SK-N-SH (cell line): ENCODE results near the gene C9orf50. TPM values are rescaled to one million over a fixed set of nuclear protein-coding genes. Genes with fewer than 3 reads are reported as not detected.

Experiments
- CTCF ChIA-PET: fragments of 300-600, 350-600 bp; formaldehyde crosslinking; extraction: SDS; loops from one replicate; lab custom pipeline; 2021; lab: Yijun Ruan, JAX
- POLR2A ChIA-PET: fragments of 350-600 bp; sonication (Branson Sonifier 250); formaldehyde crosslinking; extraction: SDS; loops from one replicate; lab custom pipeline; 2020; ENCODE audit warnings: antibody characterized with exemption, inconsistent platforms; lab: Yijun Ruan, JAX
- DNase-seq: peaks from one replicate; pipeline ENCODE4 v3.0.0; 2012
- H2AFZ ChIP-seq: fragments of 200-600 bp; sonication (generic); 2 replicates; pipeline ENCODE4 v1.8.1; 2016; ENCODE audit warnings: antibody characterized with exemption, mild to moderate bottlenecking, low read depth
- H3F3A ChIP-seq: fragments of 200-600 bp; sonication (generic); replicated peaks from 2 replicates; pipeline ENCODE3; 2016; ENCODE audit warnings: antibody characterized with exemption, mild to moderate bottlenecking; ENCODE audit not compliant: insufficient read depth
- H3K27ac ChIP-seq, 2 experiments: fragments of 200-500 bp in 1 of 2; fragments of 200-600 bp in 1 of 2; sonication (Bioruptor generic) in 1 of 2; sonication (generic), shearing (Covaris generic) in 1 of 2; 2 replicates each; pipeline versions ENCODE4 v1.5.1 to v1.6.1; 2014 to 2016; ENCODE audit warnings: low read depth in 2 of 2, inconsistent platforms in 1 of 2, low read length in 1 of 2, mild to moderate bottlenecking in 1 of 2, mixed read lengths in 1 of 2
- H3K27me3 ChIP-seq: fragments of 200-600 bp; sonication (generic), shearing (Covaris generic); 2 replicates; pipeline ENCODE4 v1.6.1; 2016; ENCODE audit warnings: mixed run types; ENCODE audit not compliant: insufficient read depth
- H3K36me3 ChIP-seq, 2 experiments: fragments of 200-500 bp in 1 of 2; fragments of 200-600 bp in 1 of 2; sonication (Bioruptor generic) in 1 of 2; sonication (generic) in 1 of 2; replicated peaks in 1 of 2; 2 replicates each; pipeline versions ENCODE3 to v1.5.1; 2014 to 2016; ENCODE audit warnings: low read length in 1 of 2, mild to moderate bottlenecking in 1 of 2; ENCODE audit not compliant: insufficient read depth in 2 of 2, control insufficient read depth in 1 of 2
- H3K4me1 ChIP-seq, 2 experiments: fragments of 200-500 bp in 1 of 2; fragments of 200-600 bp in 1 of 2; sonication (Bioruptor generic) in 1 of 2; sonication (generic), shearing (Covaris generic) in 1 of 2; 2 replicates each; pipeline versions ENCODE4 v1.5.1 to v1.6.1; 2014 to 2016; ENCODE audit warnings: low read depth in 1 of 2, low read length in 1 of 2, mixed run types in 1 of 2; ENCODE audit not compliant: insufficient read depth in 2 of 2, control insufficient read depth in 1 of 2
- H3K4me2 ChIP-seq: fragments of 200-600 bp; sonication (generic), shearing (Covaris generic); 2 replicates; pipeline ENCODE4 v1.6.1; 2017; ENCODE audit warnings: mixed run types
- H3K4me3 ChIP-seq, 2 experiments: fragments of 200-500 bp in 1 of 2; fragments of 200-600 bp in 1 of 2; sonication (Bioruptor generic) in 1 of 2; sonication (generic), shearing (Covaris generic) in 1 of 2; 2 replicates each; pipeline versions ENCODE4 v1.5.1 to v1.8.1; 2014 to 2016; ENCODE audit warnings: low read depth in 2 of 2, inconsistent platforms in 1 of 2, low read length in 1 of 2, mild to moderate bottlenecking in 1 of 2, mixed read lengths in 1 of 2, moderate library complexity in 1 of 2
- H3K79me2 ChIP-seq: fragments of 200-600 bp; sonication (generic); 2 replicates; pipeline ENCODE4 v1.8.1; 2017; ENCODE audit warnings: mild to moderate bottlenecking; ENCODE audit not compliant: insufficient read depth
- H3K9ac ChIP-seq: fragments of 200-600 bp; sonication (generic); 2 replicates; pipeline ENCODE4 v1.6.1; 2017; ENCODE audit warnings: mixed run types
- H3K9me2 ChIP-seq: fragments of 200-600 bp; sonication (generic); 2 replicates; pipeline ENCODE4 v1.6.1; 2017; ENCODE audit warnings: mixed run types
- H3K9me3 ChIP-seq: fragments of 200-600 bp; sonication (generic); 2 replicates; pipeline ENCODE4 v1.6.1; 2017; ENCODE audit warnings: mixed run types, mild to moderate bottlenecking, moderate library complexity
- H4K20me1 ChIP-seq: fragments of 200-600 bp; sonication (generic); 2 replicates; pipeline ENCODE4 v1.6.1; 2017; ENCODE audit warnings: mild to moderate bottlenecking, mixed run types; ENCODE audit not compliant: insufficient read depth
- ELF1 ChIP-seq: IDR thresholded peaks from 2 replicates; pipeline ENCODE4 v1.4.0; 2012
- FOXM1 ChIP-seq: IDR thresholded peaks from 2 replicates; pipeline ENCODE4 v1.4.0; 2012; ENCODE audit warnings: low read depth, mild to moderate bottlenecking
- GABPA ChIP-seq: IDR thresholded peaks from 2 replicates; pipeline ENCODE4 v1.4.0; 2012; ENCODE audit warnings: low read depth, mild to moderate bottlenecking
- JUND ChIP-seq: IDR thresholded peaks from 2 replicates; pipeline ENCODE4 v1.4.0; 2012
- NRF1 ChIP-seq: IDR thresholded peaks from 2 replicates; pipeline ENCODE4 v1.6.1; 2012; ENCODE audit warnings: low read depth, mild to moderate bottlenecking, low read length
- POLR2AphosphoS5 ChIP-seq: IDR thresholded peaks from 2 replicates; pipeline ENCODE4 v1.6.1; 2012; ENCODE audit warnings: low read depth, low read length
- RAD21 ChIP-seq: IDR thresholded peaks from 2 replicates; pipeline ENCODE4 v1.6.1; 2012; ENCODE audit warnings: mild to moderate bottlenecking, low read length
- RCOR1 ChIP-seq: fragments of 150-350 bp; IDR thresholded peaks from 2 replicates; pipeline ENCODE4 v1.6.1; 2017; ENCODE audit warnings: antibody characterized with exemption, low read length
- RXRA ChIP-seq: IDR thresholded peaks from 2 replicates; pipeline ENCODE4 v1.4.0; 2012; ENCODE audit warnings: low read depth, mild to moderate bottlenecking, borderline replicate concordance
- SIN3A ChIP-seq: IDR thresholded peaks from 2 replicates; pipeline ENCODE4 v1.6.1; 2012; ENCODE audit warnings: low read depth, mild to moderate bottlenecking, low read length, moderate library complexity, borderline replicate concordance
- SMC3 ChIP-seq: IDR thresholded peaks from 2 replicates; pipeline ENCODE4 v1.6.1; 2012; ENCODE audit warnings: low read depth, low read length, improper control_type of control experiment
- TEAD4 ChIP-seq: IDR thresholded peaks from 2 replicates; pipeline ENCODE4 v1.4.0; 2012; ENCODE audit warnings: mild to moderate bottlenecking, borderline replicate concordance; ENCODE audit not compliant: insufficient read depth
- YY1 ChIP-seq: IDR thresholded peaks from 2 replicates; pipeline ENCODE4 v1.4.0; 2012; ENCODE audit warnings: low read depth, mild to moderate bottlenecking
- WGBS: methylation state at CpG from one replicate; pipeline ENCODE4 v1.1.6; 2017; ENCODE audit warnings: low lambda C conversion rate; 5-methylcytosine and 5-hydroxymethylcytosine counted together
- polyA plus RNA-seq, 3 experiments: library from polyadenylated mRNA; depleted of rRNA; stranded (reverse); fragments of >200 nt; gene quantifications; 2 replicates each; pipeline ENCODE4 v1.2.3, GENCODE V29; 2012
- TF ChIP-seq, protein P1 (sequence below): fragments of 150-350 bp; IDR thresholded peaks from 2 replicates; pipeline ENCODE4 v1.6.1; 2016; ENCODE audit warnings: mild to moderate bottlenecking, low read depth, low read length
- TF ChIP-seq, protein P2 (sequence below): IDR thresholded peaks from 2 replicates; pipeline ENCODE4 v1.4.0; 2012; ENCODE audit warnings: low read depth, borderline replicate concordance

C9orf50 gene
- polyA plus RNA-seq, 1 of the 3 experiments (the other 2 are of a cell fraction), result 0.30 TPM

DNA sequence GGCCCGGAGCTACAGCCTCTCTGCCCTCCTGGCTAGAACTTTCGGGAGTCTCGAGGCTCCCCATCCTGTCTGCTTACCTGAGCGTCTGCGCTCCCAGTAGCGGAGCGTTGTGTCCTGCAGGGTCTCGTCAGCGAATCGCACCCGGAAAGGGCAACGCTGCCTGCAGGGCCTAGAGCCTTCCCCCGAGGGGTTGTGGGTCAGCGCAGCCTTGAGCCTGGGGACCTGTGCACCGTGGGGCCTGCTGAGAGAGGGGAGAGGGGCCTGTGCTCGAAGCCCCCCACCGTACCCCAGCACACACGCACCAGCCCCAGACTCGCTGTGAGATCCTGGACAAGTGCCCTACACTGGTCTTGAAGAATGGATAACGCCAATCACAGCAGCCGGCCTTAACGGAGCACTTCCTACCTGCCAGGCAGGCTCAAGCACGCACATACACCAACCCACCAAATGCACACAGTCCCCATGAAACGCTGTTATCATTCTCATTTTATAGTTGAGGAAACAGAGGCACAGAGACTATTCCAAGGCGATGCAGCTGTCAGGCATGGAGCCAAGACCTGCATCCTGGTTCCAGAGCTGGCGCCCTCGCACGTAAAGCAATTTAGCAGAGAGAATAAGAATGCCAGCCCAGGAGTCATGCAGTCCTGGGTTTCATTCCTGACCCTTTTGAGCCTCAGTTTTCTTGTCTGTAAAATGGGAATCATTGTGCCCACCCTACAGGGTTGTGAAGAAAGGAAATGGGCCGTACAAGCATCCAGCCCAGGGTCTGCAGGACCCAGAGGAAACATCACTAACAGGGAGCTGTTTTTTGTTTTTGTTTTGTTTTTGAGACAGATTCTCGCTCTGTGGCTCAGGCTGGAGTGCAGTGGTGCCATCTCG lies 5.3 kb downstream of the C9orf50 start:
- no peak overlapping the region for H3K27ac ChIP-seq
- H3K9me3 ChIP-seq, result no peaks in the 10 kb centered on the region
- ChIA-PET CTCF (interaction anchor here (0.6 to 15.6 kb wide), 7 partner anchors 7 to 484 kb away, joined by 3 to 235 read pairs (median 10); partner anchors contain the start of genes C9orf50, IER5L and NTMT1), POLR2A (interaction anchor here (0.8 kb wide), 1 partner anchor 11 kb away, joined by 3 read pairs; no protein-coding TSS in a partner anchor)
- no peaks in the 10 kb centered on the region for H3K79me2 ChIP-seq
- no peaks in the 10 kb centered on the region for H3K9me2 ChIP-seq
- no peak overlapping the region for H2AFZ ChIP-seq
- no peaks in the 10 kb centered on the region for H3K27me3 ChIP-seq
- no peak overlapping the region for H3K4me3 ChIP-seq
- no peak overlapping the region for H3K9ac ChIP-seq
- H3K4me1 ChIP-seq, result peaks cover 0 to 14% of the 10 kb centered on the region in 2 experiments; a peak in 1 of 4 replicates
- TF ChIP-seq RXRA (no peak), GABPA (no peak), RCOR1 (no peak), RAD21 (no peak), POLR2AphosphoS5 (no peak), NRF1 (no peak), SMC3 (no peak), TEAD4 (no peak), SIN3A (no peak), JUND (no peak), YY1 (no peak), ELF1 (no peak), FOXM1 (no peak)
- TF ChIP-seq, protein P1, sequence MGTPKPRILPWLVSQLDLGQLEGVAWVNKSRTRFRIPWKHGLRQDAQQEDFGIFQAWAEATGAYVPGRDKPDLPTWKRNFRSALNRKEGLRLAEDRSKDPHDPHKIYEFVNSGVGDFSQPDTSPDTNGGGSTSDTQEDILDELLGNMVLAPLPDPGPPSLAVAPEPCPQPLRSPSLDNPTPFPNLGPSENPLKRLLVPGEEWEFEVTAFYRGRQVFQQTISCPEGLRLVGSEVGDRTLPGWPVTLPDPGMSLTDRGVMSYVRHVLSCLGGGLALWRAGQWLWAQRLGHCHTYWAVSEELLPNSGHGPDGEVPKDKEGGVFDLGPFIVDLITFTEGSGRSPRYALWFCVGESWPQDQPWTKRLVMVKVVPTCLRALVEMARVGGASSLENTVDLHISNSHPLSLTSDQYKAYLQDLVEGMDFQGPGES, result no peak
- WGBS, result 77% methylated on average over 16 of the region's 31 CpGs
- no peaks in the 10 kb centered on the region for H3F3A ChIP-seq
- no peak overlapping the region for H3K4me2 ChIP-seq
- no peaks in the 10 kb centered on the region for H4K20me1 ChIP-seq
- no peaks in the 10 kb centered on the region for H3K36me3 ChIP-seq
- DNase-seq, result no peak

- Histone ChIP-seq H3K4me3 (no peak overlapping the region), H3K9me2 (no peaks in the 10 kb centered on the region), H2AFZ (no peak overlapping the region), H3K9ac (no peak overlapping the region), H3K79me2 (no peaks in the 10 kb centered on the region), H4K20me1 (no peaks in the 10 kb centered on the region), H3K36me3 (no peaks in the 10 kb centered on the region), H3K27me3 (no peaks in the 10 kb centered on the region), H3K9me3 (no peaks in the 10 kb centered on the region), H3K27ac (no peak overlapping the region), H3F3A (no peaks in the 10 kb centered on the region), H3K4me1 (peaks cover 0 to 12% of the 10 kb centered on the region in 2 experiments; a peak in 1 of 4 replicates), H3K4me2 (no peak overlapping the region)
- ChIA-PET CTCF (interaction anchor here (2.0 to 15.6 kb wide), 4 partner anchors 8 to 483 kb away, joined by 10 to 235 read pairs (median 136); partner anchors contain the start of genes C9orf50 and IER5L), POLR2A (no interaction called here)
- TF ChIP-seq, protein P2, sequence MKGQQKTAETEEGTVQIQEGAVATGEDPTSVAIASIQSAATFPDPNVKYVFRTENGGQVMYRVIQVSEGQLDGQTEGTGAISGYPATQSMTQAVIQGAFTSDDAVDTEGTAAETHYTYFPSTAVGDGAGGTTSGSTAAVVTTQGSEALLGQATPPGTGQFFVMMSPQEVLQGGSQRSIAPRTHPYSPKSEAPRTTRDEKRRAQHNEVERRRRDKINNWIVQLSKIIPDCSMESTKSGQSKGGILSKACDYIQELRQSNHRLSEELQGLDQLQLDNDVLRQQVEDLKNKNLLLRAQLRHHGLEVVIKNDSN, result no peak
- no peak for TF ChIP-seq RXRA
- no peak for DNase-seq
- WGBS, result 78% methylated on average over 3 of the region's 10 CpGs
These were observed 6.0 kb downstream of the C9orf50 start for GRCh38 chr9:129614932-129615331.
